ENCODE data around the gene AFF3.

DNA sequence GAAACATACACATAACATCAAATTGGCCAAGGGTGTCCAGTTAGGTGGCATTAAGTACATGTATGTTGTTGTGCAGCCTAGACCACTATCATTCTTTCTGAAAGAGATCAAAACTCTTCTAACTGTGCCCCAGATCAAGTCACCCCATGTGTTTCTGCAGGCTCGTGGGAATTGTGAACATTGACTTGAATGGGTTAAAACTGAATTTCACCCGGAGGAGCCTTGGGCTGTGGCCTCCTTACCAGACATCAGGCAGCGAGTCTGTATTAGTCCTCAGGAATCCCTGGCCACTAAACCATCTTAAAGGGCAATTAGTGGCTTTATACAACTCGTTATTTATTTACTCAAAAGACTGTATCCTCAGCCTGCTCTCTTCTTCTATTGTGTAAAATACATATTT lies 503.6 kb downstream of the AFF3 start:
- TF ChIP-seq ISL2 (CRISPR knock-in tag; IDR thresholded peaks at IDR 0.05) = no peak
- TF ChIP-seq ZNF10 (CRISPR knock-in tag; IDR thresholded peaks at IDR 0.05; ENCODE audit: borderline replicate concordance, low read depth) = no peak
- TF ChIP-seq, protein P1, sequence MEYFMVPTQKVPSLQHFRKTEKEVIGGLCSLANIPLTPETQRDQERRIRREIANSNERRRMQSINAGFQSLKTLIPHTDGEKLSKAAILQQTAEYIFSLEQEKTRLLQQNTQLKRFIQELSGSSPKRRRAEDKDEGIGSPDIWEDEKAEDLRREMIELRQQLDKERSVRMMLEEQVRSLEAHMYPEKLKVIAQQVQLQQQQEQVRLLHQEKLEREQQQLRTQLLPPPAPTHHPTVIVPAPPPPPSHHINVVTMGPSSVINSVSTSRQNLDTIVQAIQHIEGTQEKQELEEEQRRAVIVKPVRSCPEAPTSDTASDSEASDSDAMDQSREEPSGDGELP (IDR thresholded peaks at IDR 0.05; ENCODE audit: borderline replicate concordance, low read depth) = no peak
- TF ChIP-seq NFE2L1 (CRISPR knock-in tag; IDR thresholded peaks at IDR 0.05; ENCODE audit: borderline replicate concordance) = no peak
- no peak for TF ChIP-seq POLR2A (IDR thresholded peaks at IDR 0.05; ENCODE audit: insufficient read depth in 1 of 2, low read depth in 2 of 2, low read length in 2 of 2)
- TF ChIP-seq, protein P2, sequence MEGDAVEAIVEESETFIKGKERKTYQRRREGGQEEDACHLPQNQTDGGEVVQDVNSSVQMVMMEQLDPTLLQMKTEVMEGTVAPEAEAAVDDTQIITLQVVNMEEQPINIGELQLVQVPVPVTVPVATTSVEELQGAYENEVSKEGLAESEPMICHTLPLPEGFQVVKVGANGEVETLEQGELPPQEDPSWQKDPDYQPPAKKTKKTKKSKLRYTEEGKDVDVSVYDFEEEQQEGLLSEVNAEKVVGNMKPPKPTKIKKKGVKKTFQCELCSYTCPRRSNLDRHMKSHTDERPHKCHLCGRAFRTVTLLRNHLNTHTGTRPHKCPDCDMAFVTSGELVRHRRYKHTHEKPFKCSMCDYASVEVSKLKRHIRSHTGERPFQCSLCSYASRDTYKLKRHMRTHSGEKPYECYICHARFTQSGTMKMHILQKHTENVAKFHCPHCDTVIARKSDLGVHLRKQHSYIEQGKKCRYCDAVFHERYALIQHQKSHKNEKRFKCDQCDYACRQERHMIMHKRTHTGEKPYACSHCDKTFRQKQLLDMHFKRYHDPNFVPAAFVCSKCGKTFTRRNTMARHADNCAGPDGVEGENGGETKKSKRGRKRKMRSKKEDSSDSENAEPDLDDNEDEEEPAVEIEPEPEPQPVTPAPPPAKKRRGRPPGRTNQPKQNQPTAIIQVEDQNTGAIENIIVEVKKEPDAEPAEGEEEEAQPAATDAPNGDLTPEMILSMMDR (CRISPR knock-in tag; IDR thresholded peaks at IDR 0.05) = no peak
- TF ChIP-seq, protein P3, sequence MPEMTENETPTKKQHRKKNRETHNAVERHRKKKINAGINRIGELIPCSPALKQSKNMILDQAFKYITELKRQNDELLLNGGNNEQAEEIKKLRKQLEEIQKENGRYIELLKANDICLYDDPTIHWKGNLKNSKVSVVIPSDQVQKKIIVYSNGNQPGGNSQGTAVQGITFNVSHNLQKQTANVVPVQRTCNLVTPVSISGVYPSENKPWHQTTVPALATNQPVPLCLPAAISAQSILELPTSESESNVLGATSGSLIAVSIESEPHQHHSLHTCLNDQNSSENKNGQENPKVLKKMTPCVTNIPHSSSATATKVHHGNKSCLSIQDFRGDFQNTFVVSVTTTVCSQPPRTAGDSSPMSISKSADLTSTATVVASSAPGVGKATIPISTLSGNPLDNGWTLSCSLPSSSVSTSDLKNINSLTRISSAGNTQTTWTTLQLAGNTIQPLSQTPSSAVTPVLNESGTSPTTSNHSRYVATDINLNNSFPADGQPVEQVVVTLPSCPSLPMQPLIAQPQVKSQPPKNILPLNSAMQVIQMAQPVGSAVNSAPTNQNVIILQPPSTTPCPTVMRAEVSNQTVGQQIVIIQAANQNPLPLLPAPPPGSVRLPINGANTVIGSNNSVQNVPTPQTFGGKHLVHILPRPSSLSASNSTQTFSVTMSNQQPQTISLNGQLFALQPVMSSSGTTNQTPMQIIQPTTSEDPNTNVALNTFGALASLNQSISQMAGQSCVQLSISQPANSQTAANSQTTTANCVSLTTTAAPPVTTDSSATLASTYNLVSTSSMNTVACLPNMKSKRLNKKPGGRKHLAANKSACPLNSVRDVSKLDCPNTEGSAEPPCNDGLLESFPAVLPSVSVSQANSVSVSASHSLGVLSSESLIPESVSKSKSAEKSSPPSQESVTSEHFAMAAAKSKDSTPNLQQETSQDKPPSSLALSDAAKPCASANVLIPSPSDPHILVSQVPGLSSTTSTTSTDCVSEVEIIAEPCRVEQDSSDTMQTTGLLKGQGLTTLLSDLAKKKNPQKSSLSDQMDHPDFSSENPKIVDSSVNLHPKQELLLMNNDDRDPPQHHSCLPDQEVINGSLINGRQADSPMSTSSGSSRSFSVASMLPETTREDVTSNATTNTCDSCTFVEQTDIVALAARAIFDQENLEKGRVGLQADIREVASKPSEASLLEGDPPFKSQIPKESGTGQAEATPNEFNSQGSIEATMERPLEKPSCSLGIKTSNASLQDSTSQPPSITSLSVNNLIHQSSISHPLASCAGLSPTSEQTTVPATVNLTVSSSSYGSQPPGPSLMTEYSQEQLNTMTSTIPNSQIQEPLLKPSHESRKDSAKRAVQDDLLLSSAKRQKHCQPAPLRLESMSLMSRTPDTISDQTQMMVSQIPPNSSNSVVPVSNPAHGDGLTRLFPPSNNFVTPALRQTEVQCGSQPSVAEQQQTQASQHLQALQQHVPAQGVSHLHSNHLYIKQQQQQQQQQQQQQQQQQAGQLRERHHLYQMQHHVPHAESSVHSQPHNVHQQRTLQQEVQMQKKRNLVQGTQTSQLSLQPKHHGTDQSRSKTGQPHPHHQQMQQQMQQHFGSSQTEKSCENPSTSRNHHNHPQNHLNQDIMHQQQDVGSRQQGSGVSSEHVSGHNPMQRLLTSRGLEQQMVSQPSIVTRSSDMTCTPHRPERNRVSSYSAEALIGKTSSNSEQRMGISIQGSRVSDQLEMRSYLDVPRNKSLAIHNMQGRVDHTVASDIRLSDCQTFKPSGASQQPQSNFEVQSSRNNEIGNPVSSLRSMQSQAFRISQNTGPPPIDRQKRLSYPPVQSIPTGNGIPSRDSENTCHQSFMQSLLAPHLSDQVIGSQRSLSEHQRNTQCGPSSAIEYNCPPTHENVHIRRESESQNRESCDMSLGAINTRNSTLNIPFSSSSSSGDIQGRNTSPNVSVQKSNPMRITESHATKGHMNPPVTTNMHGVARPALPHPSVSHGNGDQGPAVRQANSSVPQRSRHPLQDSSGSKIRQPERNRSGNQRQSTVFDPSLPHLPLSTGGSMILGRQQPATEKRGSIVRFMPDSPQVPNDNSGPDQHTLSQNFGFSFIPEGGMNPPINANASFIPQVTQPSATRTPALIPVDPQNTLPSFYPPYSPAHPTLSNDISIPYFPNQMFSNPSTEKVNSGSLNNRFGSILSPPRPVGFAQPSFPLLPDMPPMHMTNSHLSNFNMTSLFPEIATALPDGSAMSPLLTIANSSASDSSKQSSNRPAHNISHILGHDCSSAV (CRISPR knock-in tag; IDR thresholded peaks at IDR 0.05; ENCODE audit: borderline replicate concordance) = no peak
- TF ChIP-seq, protein P4, sequence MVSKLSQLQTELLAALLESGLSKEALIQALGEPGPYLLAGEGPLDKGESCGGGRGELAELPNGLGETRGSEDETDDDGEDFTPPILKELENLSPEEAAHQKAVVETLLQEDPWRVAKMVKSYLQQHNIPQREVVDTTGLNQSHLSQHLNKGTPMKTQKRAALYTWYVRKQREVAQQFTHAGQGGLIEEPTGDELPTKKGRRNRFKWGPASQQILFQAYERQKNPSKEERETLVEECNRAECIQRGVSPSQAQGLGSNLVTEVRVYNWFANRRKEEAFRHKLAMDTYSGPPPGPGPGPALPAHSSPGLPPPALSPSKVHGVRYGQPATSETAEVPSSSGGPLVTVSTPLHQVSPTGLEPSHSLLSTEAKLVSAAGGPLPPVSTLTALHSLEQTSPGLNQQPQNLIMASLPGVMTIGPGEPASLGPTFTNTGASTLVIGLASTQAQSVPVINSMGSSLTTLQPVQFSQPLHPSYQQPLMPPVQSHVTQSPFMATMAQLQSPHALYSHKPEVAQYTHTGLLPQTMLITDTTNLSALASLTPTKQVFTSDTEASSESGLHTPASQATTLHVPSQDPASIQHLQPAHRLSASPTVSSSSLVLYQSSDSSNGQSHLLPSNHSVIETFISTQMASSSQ (IDR thresholded peaks at IDR 0.05; ENCODE audit: low read depth) = no peak
- TF ChIP-seq, protein P4 (CRISPR knock-in tag; IDR thresholded peaks at IDR 0.05; ENCODE audit: borderline replicate concordance) = no peak
- TF ChIP-seq, protein P5, sequence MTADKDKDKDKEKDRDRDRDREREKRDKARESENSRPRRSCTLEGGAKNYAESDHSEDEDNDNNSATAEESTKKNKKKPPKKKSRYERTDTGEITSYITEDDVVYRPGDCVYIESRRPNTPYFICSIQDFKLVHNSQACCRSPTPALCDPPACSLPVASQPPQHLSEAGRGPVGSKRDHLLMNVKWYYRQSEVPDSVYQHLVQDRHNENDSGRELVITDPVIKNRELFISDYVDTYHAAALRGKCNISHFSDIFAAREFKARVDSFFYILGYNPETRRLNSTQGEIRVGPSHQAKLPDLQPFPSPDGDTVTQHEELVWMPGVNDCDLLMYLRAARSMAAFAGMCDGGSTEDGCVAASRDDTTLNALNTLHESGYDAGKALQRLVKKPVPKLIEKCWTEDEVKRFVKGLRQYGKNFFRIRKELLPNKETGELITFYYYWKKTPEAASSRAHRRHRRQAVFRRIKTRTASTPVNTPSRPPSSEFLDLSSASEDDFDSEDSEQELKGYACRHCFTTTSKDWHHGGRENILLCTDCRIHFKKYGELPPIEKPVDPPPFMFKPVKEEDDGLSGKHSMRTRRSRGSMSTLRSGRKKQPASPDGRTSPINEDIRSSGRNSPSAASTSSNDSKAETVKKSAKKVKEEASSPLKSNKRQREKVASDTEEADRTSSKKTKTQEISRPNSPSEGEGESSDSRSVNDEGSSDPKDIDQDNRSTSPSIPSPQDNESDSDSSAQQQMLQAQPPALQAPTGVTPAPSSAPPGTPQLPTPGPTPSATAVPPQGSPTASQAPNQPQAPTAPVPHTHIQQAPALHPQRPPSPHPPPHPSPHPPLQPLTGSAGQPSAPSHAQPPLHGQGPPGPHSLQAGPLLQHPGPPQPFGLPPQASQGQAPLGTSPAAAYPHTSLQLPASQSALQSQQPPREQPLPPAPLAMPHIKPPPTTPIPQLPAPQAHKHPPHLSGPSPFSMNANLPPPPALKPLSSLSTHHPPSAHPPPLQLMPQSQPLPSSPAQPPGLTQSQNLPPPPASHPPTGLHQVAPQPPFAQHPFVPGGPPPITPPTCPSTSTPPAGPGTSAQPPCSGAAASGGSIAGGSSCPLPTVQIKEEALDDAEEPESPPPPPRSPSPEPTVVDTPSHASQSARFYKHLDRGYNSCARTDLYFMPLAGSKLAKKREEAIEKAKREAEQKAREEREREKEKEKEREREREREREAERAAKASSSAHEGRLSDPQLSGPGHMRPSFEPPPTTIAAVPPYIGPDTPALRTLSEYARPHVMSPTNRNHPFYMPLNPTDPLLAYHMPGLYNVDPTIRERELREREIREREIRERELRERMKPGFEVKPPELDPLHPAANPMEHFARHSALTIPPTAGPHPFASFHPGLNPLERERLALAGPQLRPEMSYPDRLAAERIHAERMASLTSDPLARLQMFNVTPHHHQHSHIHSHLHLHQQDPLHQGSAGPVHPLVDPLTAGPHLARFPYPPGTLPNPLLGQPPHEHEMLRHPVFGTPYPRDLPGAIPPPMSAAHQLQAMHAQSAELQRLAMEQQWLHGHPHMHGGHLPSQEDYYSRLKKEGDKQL (CRISPR knock-in tag; IDR thresholded peaks at IDR 0.05; ENCODE audit: low read depth) = no peak
- no peak for TF ChIP-seq ZNF709 (CRISPR knock-in tag; IDR thresholded peaks at IDR 0.05)

Data from HepG2 (cell line).